ENCODE measurements around the gene CNTN5.

The CNTN5 gene

DNA sequence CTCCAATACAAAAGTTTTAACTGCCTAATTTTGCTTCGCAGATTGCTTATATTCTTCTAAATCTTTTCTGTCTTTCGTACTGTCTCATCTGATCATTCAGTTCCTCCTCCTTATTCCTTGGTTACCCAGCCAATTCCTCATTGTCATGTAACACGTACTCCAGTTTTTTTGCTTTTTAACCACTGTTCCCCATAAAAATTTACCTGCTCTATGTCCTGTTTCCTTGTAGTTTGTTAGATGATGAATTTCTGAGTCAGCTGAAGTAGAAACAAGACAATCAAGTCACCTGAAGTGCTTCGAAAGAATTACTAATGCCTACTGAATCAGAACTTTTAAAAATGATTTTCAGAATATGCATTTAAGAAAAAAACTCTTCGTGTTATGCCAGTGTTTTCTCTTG, 150.6 kb downstream of the CNTN5 start:
- no peak for DNase-seq

GRCh38 chr11:99176430-99176829, 155.7 kb downstream of the CNTN5 start:
- DNase-seq = no peak

GRCh38 chr11:99177446-99177845, 156.7 kb downstream of the CNTN5 start:
- DNase-seq = no peak

DNA sequence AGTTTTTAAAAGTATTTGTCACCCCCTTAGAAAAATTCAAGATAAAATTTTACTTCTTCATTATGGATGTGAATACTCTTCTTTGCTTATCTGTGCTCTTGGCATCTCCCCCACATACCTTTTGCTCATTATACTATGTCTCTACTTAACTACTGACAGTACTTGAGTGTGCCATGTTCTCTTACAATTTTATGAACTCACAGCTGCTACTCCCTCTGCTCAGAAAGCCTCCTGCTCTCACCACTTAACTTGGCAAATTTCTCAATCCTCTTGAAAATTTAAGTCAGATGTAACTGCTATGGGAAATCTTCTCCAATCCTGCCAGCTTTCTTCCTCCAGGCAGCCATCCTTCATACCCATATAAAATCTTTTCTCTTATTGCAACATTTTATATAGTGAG, 163.4 kb downstream of the CNTN5 start:
- DNase-seq = no peak

GRCh38 chr11:99188221-99188620, 167.5 kb downstream of the CNTN5 start:
- DNase-seq = no peak

DNA sequence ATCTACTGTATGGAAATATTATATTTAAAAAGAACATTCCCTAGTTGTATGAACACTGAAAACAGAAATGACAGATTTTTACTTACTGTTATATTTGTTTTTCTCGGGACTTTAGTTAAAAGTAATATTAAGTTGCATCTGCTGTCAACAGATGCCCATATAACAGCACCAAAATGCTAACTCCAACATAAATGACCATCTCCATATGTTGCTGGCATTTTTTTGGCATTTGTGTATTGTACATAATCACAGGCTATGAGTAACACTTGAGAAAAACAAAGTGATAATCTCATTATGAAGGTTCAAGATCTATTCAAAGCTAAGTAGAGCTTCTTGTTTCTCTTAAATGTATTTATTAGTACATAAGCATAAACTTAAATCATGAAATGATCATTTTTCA, 172.0 kb downstream of the CNTN5 start:
- no peak for DNase-seq

GRCh38 chr11:99197477-99197876, 176.7 kb downstream of the CNTN5 start:
- no peak for DNase-seq

- no peak for DNase-seq
Observed at GRCh38 chr11:99198215-99198614, 177.5 kb downstream of the CNTN5 start.

- no peak for DNase-seq
Observed at GRCh38 chr11:99199341-99199740, 178.6 kb downstream of the CNTN5 start.

GRCh38 chr11:99200720-99201119, 180.0 kb downstream of the CNTN5 start:
- DNase-seq = no peak

DNA sequence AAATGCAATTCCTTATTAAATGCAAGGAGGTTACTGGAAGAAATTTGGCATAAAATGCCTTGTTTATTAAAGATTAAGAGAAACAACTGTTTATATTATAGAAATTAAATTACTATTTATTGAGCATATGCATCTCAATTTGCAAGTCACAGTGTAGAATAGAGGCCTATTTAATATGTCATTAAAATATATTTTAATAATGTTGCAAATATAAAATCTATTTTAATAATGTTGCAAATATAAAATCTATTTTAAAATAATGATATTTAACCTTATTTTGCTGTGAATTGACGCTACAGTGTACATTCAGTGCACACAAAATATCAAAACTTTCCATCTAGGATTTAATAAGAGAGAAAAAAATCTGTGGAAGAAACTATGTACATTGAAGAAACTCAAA, 188.1 kb downstream of the CNTN5 start:
- DNase-seq = no peak

DNA sequence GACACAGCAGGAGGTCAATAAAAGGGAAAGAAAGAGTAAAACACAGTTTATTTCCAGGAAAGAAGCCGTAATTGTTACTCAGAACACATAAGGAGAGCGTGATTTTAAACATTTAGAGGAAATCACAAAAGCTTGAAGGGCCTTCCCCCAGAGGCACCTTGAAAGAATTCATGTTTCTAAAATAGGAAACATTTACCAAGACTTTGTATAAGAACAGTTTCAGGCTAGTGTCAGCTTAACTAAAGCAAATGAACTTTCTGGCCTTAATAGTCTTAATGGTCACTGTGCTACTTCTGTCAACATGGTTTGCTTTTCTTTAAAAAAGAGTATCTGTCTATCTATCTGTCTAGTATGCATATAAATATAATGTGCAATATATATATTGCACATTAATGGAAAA, 208.8 kb downstream of the CNTN5 start:
- DNase-seq = no peak

GRCh38 chr11:99234534-99234933, 213.8 kb downstream of the CNTN5 start:
- DNase-seq = no peak

DNA sequence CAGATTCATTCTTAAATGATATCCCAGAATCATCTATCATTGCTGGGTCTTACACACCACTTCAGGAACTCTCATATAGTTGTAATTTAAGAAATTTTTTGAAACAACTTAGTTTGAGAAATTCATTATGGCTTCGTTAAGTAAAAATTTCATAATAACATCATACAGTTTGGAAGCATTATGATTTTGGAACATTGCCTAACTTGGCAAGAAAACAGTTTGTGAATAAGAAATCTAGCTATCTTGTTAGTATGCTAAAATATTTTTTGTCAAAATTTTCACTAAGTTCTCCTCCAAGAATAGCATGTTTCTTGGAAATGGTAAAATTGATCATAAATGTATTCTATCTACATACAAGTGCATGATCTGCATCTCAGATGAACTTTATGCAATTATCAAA, 217.7 kb downstream of the CNTN5 start:
- no peak for DNase-seq

GRCh38 chr11:99240192-99241030, 219.7 kb downstream of the CNTN5 start:
- no peak for DNase-seq

DNA sequence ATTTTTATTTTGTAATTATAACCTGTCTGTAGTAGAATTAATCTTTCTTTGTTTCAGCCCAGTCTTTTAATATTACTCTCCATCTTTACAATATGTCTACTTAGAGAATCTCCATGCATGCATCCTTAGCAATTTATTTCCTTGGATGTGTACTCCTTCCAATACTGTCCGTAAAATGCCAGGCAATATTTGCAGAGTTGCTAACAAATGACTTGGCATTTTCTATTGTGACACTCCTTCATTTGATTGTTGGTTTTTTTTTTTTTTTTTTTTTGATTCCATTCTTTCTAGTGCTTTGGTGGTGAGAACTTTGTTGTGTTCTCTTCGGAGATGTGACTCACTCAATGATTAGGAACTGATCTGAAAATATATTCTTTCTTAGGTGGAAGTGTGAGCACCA, 220.3 kb downstream of the CNTN5 start:
- no peak for DNase-seq

GRCh38 chr11:99244613-99245012, 223.9 kb downstream of the CNTN5 start:
- DNase-seq = no peak

GRCh38 chr11:99246199-99246598, 225.4 kb downstream of the CNTN5 start:
- no peak for DNase-seq

GRCh38 chr11:99256614-99257013, 235.9 kb downstream of the CNTN5 start:
- DNase-seq = no peak

DNA sequence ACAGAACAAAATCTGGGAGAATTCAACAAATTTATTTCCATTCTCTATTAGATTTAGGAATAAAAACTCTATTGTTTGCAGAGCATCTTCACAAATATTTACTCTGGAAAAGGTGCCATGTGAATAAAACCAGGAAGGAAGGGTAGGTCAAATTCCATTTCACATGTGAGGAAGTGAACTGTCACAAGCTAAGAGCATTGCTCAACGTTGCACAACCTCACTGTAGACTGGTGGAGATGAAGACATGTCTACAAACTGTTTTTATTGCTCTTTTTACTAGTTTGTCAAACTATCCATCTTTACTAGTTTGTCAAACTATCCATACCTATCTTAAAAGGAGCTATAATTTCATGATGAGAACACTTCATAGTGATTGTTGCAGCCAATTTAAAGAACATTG, 236.4 kb downstream of the CNTN5 start:
- no peak for DNase-seq

DNA sequence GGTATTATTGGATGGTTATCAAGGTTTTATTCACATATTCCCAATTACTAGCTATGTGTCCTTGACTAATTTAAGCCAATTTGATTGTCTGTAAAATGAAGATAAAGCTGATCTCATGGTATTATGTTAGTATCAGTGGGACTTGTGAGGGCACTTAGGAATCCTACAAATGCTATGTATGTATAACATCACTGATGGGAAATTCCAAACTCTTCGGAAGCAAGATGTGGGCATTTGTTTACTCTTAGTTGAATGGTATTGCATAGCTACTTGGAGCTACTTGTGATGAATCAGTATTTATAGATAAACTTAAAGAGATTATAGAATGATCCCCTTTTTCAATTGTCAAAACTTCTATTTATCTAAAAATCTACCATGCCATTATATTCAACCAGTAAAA, 239.9 kb downstream of the CNTN5 start:
- no peak for DNase-seq

DNA sequence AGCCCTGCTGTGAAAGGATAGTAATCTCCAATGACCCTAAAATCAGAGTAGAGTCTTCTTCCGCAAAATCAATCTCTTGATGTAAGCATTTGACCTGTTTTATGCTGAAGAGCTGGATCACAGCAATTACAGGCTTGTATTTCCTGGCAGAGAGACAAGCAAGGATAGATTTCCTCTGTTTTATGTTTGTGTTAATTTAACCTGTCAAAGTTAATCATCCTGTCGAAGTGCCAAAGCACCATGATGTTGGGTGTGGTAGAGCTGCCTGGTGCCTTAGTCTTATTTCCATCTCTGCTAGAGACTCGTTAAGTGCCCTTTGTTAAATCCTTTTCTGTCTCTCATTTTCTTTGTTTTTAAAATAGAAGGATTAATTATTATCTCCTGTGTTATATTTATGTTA, 248.1 kb downstream of the CNTN5 start:
- no peak for DNase-seq

- DNase-seq = no peak
Observed at GRCh38 chr11:99271527-99271926, 250.8 kb downstream of the CNTN5 start.

DNA sequence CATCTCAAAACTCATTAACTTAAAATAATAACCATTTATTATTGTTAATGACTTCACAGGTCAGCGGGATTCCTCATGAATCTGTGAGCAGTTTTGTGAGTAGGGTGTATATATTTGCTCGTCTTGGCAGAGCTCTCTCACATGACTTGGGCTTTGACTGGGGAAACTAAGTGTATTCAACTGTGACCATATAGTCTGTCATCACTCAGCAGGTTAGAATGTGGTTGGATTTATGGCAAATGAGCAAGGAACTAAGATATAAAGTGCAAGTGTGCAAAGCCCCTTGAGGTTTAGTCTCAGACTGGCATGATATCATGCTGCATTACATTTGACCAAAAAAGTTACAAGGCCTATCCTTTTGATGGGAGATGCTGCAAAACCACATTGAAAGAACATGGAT, 254.8 kb downstream of the CNTN5 start:
- no peak for DNase-seq

DNA sequence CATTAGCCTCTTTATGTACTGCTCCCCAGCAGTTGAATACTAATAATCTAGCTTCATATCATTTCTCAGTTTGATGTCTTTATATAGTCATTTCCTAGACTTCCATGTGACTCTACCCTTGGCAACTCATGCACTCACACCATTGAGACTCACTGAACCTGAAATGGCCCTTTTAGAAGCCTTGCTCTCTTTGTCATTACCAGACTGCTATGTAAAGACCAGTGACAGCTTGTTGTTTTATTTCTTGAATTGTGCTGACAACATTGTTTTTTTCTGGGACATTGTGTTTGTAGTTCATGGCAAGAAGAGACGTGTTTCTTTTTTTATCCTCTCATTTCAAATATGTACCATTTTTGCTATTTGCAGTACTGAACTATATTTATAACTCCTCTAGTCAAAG, 256.5 kb downstream of the CNTN5 start:
- no peak for DNase-seq
